ENCODE results near the gene TRIP4.

TRIP4 gene

DNA sequence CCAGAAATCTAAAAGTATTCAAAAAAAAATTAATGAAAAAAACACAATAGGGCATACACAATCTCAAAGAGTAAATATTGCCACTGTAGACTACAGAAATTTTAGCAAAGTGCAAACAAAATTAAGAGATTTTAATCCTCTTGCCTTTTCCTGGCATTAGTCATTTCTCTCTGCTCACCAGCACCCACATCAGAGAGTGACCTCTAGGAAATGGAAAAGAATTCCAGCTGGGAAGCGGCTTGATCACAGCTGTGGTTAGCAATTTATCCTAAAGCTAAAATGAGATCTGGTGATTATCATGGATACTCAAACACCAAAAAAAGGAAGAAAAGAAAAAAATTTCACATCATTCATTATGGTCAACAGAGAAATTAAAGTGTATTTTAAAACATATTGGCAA lies 39.2 kb upstream of the TRIP4 start:
- DNase-seq (ENCODE audit: low spot score), result no peak
- TF ChIP-seq, protein P1, sequence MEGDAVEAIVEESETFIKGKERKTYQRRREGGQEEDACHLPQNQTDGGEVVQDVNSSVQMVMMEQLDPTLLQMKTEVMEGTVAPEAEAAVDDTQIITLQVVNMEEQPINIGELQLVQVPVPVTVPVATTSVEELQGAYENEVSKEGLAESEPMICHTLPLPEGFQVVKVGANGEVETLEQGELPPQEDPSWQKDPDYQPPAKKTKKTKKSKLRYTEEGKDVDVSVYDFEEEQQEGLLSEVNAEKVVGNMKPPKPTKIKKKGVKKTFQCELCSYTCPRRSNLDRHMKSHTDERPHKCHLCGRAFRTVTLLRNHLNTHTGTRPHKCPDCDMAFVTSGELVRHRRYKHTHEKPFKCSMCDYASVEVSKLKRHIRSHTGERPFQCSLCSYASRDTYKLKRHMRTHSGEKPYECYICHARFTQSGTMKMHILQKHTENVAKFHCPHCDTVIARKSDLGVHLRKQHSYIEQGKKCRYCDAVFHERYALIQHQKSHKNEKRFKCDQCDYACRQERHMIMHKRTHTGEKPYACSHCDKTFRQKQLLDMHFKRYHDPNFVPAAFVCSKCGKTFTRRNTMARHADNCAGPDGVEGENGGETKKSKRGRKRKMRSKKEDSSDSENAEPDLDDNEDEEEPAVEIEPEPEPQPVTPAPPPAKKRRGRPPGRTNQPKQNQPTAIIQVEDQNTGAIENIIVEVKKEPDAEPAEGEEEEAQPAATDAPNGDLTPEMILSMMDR (conservative IDR thresholded peaks at IDR 0.05; ENCODE audit: low read depth), result no peak
- H3K27ac ChIP-seq, result no peak overlapping the region
- ChIA-PET CTCF (interaction anchor here (0.6 kb wide), 1 partner anchor 281 kb away, joined by 3 read pairs; no protein-coding TSS in a partner anchor), POLR2A (ENCODE audit: low non-redundant PET) (no interaction called here)

DNA sequence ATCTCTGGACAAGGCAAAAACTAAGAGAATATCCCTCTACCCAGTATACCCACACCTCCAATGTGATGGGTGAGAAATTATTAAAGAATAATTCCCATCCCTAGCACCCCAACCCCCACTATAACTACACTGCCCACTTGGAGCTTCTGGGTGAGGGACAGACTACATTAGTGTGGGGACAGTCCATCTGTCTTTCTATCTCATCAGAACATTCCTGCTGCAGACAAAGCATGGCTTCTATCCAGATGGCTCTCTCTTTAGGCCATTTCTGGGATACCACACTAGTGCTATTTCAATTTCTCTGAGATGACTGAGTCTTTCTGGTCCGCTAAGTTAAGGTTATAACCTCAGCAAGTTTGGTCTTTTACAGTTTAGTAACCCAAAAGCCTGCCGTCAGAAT lies 38.3 kb upstream of the TRIP4 start:
- ChIA-PET CTCF (interaction anchor here (0.6 to 0.9 kb wide), 2 partner anchors 10 to 1252 kb away, joined by 3 to 4 read pairs; no protein-coding TSS in a partner anchor), POLR2A (ENCODE audit: low non-redundant PET) (no interaction called here)
- DNase-seq (ENCODE audit: low spot score), result no peak
- TF ChIP-seq, protein P1 (conservative IDR thresholded peaks at IDR 0.05; ENCODE audit: low read depth), result no peak
- no peak overlapping the region for H3K27ac ChIP-seq

- POLR2A ChIA-PET (ENCODE audit: low non-redundant PET), result no interaction called here
- CTCF ChIA-PET, result no interaction called here
- peak overlapping the region; percentile 26 for H3K27ac ChIP-seq
- TF ChIP-seq, protein P1 (conservative IDR thresholded peaks at IDR 0.05; ENCODE audit: low read depth), result no peak
- no peak for DNase-seq (ENCODE audit: low spot score)
These were observed 36.4 kb upstream of the TRIP4 start for GRCh38 chr15:64351265-64351664.

GRCh38 chr15:64354688-64355344 lies 32.8 kb upstream of the TRIP4 start:
- CTCF ChIA-PET, result interaction anchor here (0.6 to 1.4 kb wide), 2 partner anchors 145 to 181 kb away, joined by 4 to 8 read pairs; no protein-coding TSS in a partner anchor
- POLR2A ChIA-PET (ENCODE audit: low non-redundant PET), result no interaction called here
- peak overlapping the region; percentile 93 for H3K27ac ChIP-seq
- TF ChIP-seq, protein P1 (conservative IDR thresholded peaks at IDR 0.05; ENCODE audit: low read depth), result no peak
- no peak for DNase-seq (ENCODE audit: low spot score)

DNA sequence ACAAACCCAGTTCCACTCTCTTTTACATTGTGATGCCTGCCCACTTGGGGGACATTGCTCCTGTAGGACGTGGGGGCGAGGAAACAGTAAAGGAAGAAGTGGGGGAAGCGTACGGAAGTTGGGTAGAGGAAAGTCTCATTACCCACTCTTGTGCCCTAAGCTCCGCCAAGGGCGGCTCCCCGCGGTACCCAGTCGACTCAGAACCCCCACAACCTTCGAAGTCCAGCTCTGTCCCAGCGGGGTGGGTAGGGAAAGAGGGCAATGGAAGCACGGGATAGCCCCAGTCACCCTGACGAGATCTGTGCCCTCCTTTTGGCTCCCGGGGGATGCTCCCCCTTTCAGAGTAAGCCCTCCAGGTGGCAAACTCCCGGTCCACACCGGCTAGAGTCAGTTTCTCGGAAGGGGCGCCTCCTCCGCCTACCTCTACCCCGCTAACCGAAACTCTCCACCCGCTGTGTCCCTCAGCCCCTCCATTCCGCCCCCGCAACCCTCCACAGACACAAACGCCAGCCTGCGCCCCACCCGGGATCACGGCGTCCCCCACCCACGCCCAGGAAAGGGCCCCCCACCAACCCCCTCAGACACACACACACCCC lies 32.2 kb upstream of the TRIP4 start:
- CTCF ChIA-PET, result interaction anchor here (0.6 to 1.4 kb wide), 4 partner anchors 29 to 181 kb away, joined by 3 to 8 read pairs (median 4); no protein-coding TSS in a partner anchor

GRCh38 chr15:64355944-64356709 lies 31.5 kb upstream of the TRIP4 start, which contains the start of gene CSNK1G1:
Gene CSNK1G1, minus strand, starts transcription at chr15:64356173. Its CDS starts 55,674 bp downstream, at chr15:64300499.
- DNase-seq (ENCODE audit: low spot score), result peak; percentile 93
- H3K27ac ChIP-seq, result peak within 1 kb of the TSS; percentile 93
- ChIA-PET POLR2A (ENCODE audit: low non-redundant PET) (no interaction called here), CTCF (interaction anchor here (0.6 to 1.4 kb wide), 5 partner anchors 13 to 328 kb away, joined by 3 to 8 read pairs (median 3); no protein-coding TSS in a partner anchor)
- TF ChIP-seq, protein P1 (conservative IDR thresholded peaks at IDR 0.05; ENCODE audit: low read depth), result peak; percentile 62

More for the DNA sequence above, 32.2 kb upstream of the TRIP4 start:
- POLR2A ChIA-PET (ENCODE audit: low non-redundant PET), result no interaction called here
- TF ChIP-seq, protein P1 (conservative IDR thresholded peaks at IDR 0.05; ENCODE audit: low read depth), result no peak
- peak; percentile 17 for DNase-seq (ENCODE audit: low spot score)
- H3K27ac ChIP-seq, result peak overlapping the region; percentile 93

All from RWPE1 (cell line).